WERI-Rb-1 (cell line): Measurements from ENCODE around the gene ZNF776.
A peak's percentile ranks its signal among the peaks of the same experiment; 100 is the strongest.

Experiments used
- DNase-seq: peaks from one replicate; pipeline ENCODE4 v3.0.0-alpha.2; 2020
- H3K27ac ChIP-seq: fragments of 250-450 bp; sonication (Bioruptor Pico); 2 replicates; pipeline ENCODE4 v1.5.1; 2020; ENCODE audit warnings: mild to moderate bottlenecking, moderate library complexity
- H3K27me3 ChIP-seq: fragments of 250-450 bp; sonication (Bioruptor Pico); 2 replicates; pipeline ENCODE4 v1.5.1; 2021; ENCODE audit warnings: mild to moderate bottlenecking, low read depth, moderate library complexity; ENCODE audit not compliant: insufficient read depth, severe bottlenecking
- H3K36me3 ChIP-seq: fragments of 250-450 bp; sonication (Bioruptor Pico); 2 replicates; pipeline ENCODE4 v1.5.1; 2020; ENCODE audit warnings: mild to moderate bottlenecking, moderate library complexity
- H3K4me3 ChIP-seq: 2 replicates; pipeline ENCODE4 v1.5.1; 2011; ENCODE audit warnings: low read depth, mild to moderate bottlenecking, control low read depth, low read length
- H3K9me3 ChIP-seq: fragments of 250-450 bp; sonication (Bioruptor Pico); 2 replicates; pipeline ENCODE4 v1.5.1; 2021; ENCODE audit warnings: mild to moderate bottlenecking, moderate library complexity; ENCODE audit not compliant: severe bottlenecking
- CTCF ChIP-seq: IDR thresholded peaks from 2 replicates; pipeline ENCODE4 v1.5.1; 2011; ENCODE audit warnings: low read depth, mild to moderate bottlenecking, control low read depth, inconsistent platforms, low read length

The ZNF776 gene

DNA sequence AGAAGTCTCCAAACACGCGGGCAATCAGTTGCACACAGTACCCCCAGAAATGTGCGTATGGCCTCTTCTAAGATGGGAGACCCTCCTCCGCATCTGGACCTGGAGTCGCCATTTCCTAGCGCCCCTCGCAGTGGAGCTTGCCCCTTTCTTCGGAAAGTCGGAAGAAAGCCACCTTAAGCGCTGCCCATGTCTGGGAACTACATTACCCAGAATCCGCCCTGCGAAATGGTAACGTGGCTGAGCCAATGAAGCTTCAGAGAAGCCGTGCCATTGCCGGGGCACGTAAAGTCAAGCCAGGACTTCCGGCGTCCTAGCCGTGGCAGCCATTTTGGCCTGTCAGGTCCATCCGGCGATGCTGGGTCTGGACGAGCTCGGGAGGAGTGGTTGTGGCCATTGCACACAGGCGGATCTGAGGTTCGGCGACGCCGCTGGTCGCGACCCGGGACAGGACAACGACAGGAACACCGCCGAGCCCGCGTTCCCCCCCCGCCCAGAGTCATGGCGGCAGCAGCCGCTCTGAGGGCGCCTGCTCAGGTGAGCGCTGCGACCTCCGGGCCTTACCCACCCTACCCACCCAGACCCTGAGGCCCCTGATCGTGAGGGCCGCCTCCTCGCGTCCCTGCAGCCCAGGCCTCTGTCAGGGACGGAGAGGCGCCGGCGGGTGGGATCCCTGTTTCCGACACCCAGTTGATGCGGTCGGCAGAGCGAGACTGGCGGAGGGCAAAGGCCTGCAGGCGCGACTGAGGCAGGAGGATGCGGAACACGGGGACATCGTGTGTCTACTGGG lies 22.9 kb downstream of the ZNF776 start, which contains the start of gene ZNF586:
ZNF586 (plus strand) TSS at position 332 of the 787 bp plus-strand sequence; CDS start at position 499, 167 bp downstream.
- no peak for TF ChIP-seq CTCF
- Histone ChIP-seq H3K9me3 (no peaks in the 10 kb centered on the region), H3K36me3 (peaks cover 23% of the 10 kb centered on the region), H3K4me3 (peak within 1 kb of the TSS; percentile 86), H3K27ac (peak within 1 kb of the TSS; percentile 65), H3K27me3 (no peaks in the 10 kb centered on the region)
- DNase-seq, result peak; percentile 90

- no peak for DNase-seq
- TF ChIP-seq CTCF, result no peak
- no peaks in the 10 kb centered on the region for H3K9me3 ChIP-seq
- no peaks in the 10 kb centered on the region for H3K27me3 ChIP-seq
- H3K27ac ChIP-seq, result no peak overlapping the region
- peaks cover 30% of the 10 kb centered on the region for H3K36me3 ChIP-seq
- no peak overlapping the region for H3K4me3 ChIP-seq
These were observed 24.8 kb downstream of the ZNF776 start for GRCh38 chr19:57771417-57771816.

DNA sequence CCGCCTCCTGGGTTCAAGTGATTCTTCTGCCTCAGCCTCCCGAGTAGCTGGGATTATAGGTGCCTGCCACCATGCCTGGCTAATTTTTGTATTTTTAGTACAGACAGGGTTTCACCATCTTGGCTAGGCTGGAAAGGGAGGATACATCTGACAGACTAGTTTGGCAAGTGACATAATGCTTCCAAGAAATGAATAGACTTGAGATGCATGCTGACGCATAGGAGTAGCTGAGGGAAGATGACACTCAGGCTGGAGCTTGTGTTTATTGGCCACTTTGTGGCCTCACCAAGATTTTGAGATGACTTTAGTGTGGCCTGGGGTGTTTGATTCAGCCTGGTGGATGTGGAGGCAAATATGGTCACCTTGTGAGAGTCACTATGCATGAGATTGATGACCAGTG lies 26.9 kb downstream of the ZNF776 start:
- no peak for TF ChIP-seq CTCF
- H3K27ac ChIP-seq, result no peak overlapping the region
- DNase-seq, result no peak
- H3K4me3 ChIP-seq, result no peak overlapping the region
- no peaks in the 10 kb centered on the region for H3K9me3 ChIP-seq
- H3K27me3 ChIP-seq, result no peaks in the 10 kb centered on the region
- H3K36me3 ChIP-seq, result peaks cover 44% of the 10 kb centered on the region

GRCh38 chr19:57776764-57777296 lies 30.2 kb downstream of the ZNF776 start:
- no peak overlapping the region for H3K4me3 ChIP-seq
- no peak overlapping the region for H3K27ac ChIP-seq
- no peak for DNase-seq
- no peak for TF ChIP-seq CTCF
- H3K27me3 ChIP-seq, result no peaks in the 10 kb centered on the region
- peaks cover 57% of the 10 kb centered on the region for H3K36me3 ChIP-seq
- H3K9me3 ChIP-seq, result no peaks in the 10 kb centered on the region

DNA sequence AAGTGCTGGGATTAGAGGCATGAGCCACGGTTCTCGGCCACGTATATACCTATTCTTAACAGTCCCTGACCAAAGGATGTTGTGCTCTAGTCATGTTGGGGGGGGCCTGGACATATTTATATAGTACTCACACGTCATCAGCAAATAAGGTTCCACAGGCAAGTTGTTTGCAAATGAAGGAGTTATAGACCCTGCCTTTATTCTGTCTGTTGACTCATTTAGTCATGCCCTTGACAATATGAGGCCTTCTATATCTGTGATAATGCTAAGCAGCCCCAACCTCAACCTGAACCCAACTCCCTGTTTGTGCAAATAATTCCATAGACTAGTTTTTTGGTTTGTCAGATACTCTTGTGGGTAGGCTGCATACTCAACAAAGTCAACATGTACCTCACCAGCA lies 31.7 kb downstream of the ZNF776 start:
- no peak for DNase-seq
- H3K9me3 ChIP-seq, result no peaks in the 10 kb centered on the region
- H3K4me3 ChIP-seq, result no peak overlapping the region
- H3K36me3 ChIP-seq, result peaks cover 48% of the 10 kb centered on the region
- TF ChIP-seq CTCF, result no peak
- no peaks in the 10 kb centered on the region for H3K27me3 ChIP-seq
- H3K27ac ChIP-seq, result no peak overlapping the region
